ENCODE measurements around the gene FTMT.

Gene FTMT

GRCh38 chr5:121873409-121873808, 21.7 kb downstream of the FTMT start:
- no peaks in the 10 kb centered on the region for H3K36me3 Mint-ChIP-seq
- H3K4me1 Mint-ChIP-seq (ENCODE audit: low read depth): no peaks in the 10 kb centered on the region
- H3K27ac Mint-ChIP-seq: no peak overlapping the region
- H3K4me3 Mint-ChIP-seq: no peak overlapping the region
- peaks cover 2% of the 10 kb centered on the region for H3K27me3 Mint-ChIP-seq
- no peaks in the 10 kb centered on the region for H3K9me3 Mint-ChIP-seq (ENCODE audit: low read depth)

GRCh38 chr5:121885630-121886029, 33.9 kb downstream of the FTMT start:
- Mint-ChIP-seq H3K4me3 (no peak overlapping the region), H3K27ac (no peak overlapping the region), H3K27me3 (no peaks in the 10 kb centered on the region), H3K4me1 (ENCODE audit: low read depth) (no peaks in the 10 kb centered on the region), H3K9me3 (ENCODE audit: low read depth) (no peaks in the 10 kb centered on the region), H3K36me3 (no peaks in the 10 kb centered on the region)

GRCh38 chr5:121887727-121888126, 36.0 kb downstream of the FTMT start:
- Mint-ChIP-seq H3K27ac (no peak overlapping the region), H3K27me3 (no peaks in the 10 kb centered on the region), H3K36me3 (no peaks in the 10 kb centered on the region)

GRCh38 chr5:121890297-121890858, 38.7 kb downstream of the FTMT start:
- H3K27me3 Mint-ChIP-seq: no peaks in the 10 kb centered on the region

More at GRCh38 chr5:121887727-121888126, 36.0 kb downstream of the FTMT start:
- Mint-ChIP-seq H3K4me1 (ENCODE audit: low read depth) (no peaks in the 10 kb centered on the region), H3K9me3 (ENCODE audit: low read depth) (no peaks in the 10 kb centered on the region), H3K4me3 (no peak overlapping the region)

GRCh38 chr5:121897341-121897740, 45.7 kb downstream of the FTMT start:
- H3K27me3 Mint-ChIP-seq: no peaks in the 10 kb centered on the region
- H3K4me3 Mint-ChIP-seq: no peak overlapping the region
- no peak overlapping the region for H3K27ac Mint-ChIP-seq
- no peaks in the 10 kb centered on the region for H3K4me1 Mint-ChIP-seq (ENCODE audit: low read depth)
- H3K36me3 Mint-ChIP-seq: no peaks in the 10 kb centered on the region
- no peaks in the 10 kb centered on the region for H3K9me3 Mint-ChIP-seq (ENCODE audit: low read depth)

More at GRCh38 chr5:121890297-121890858, 38.7 kb downstream of the FTMT start:
- no peak overlapping the region for H3K27ac Mint-ChIP-seq
- no peaks in the 10 kb centered on the region for H3K36me3 Mint-ChIP-seq
- H3K4me1 Mint-ChIP-seq (ENCODE audit: low read depth): no peaks in the 10 kb centered on the region
- no peak overlapping the region for H3K4me3 Mint-ChIP-seq
- no peaks in the 10 kb centered on the region for H3K9me3 Mint-ChIP-seq (ENCODE audit: low read depth)

GRCh38 chr5:121899346-121899745, 47.7 kb downstream of the FTMT start:
- H3K27me3 Mint-ChIP-seq: no peaks in the 10 kb centered on the region
- no peaks in the 10 kb centered on the region for H3K36me3 Mint-ChIP-seq
- H3K4me3 Mint-ChIP-seq: no peak overlapping the region
- no peaks in the 10 kb centered on the region for H3K4me1 Mint-ChIP-seq (ENCODE audit: low read depth)
- no peaks in the 10 kb centered on the region for H3K9me3 Mint-ChIP-seq (ENCODE audit: low read depth)
- H3K27ac Mint-ChIP-seq: no peak overlapping the region

All from activated naive CD8-positive, alpha-beta T cell (primary cell).